Body of pancreas (tissue), 4 donors: ENCODE measurements around the gene CRNN.

Experiments
- POLR2A ChIP-seq, 3 donors: fragments of 450-650 bp; IDR thresholded peaks; one replicate each; pipeline ENCODE4 v1.6.1; 2016; ENCODE audit warnings: antibody characterized with exemption in 3 of 3, mild to moderate bottlenecking in 2 of 3
- TF ChIP-seq, protein P1 (sequence below), 7 experiments: fragments of 450-650 bp in 4 of 7; fragments of 200-600 bp in 3 of 7; sonication (generic) in 3 of 7; IDR thresholded peaks; one replicate each; pipeline ENCODE4 v1.5.1; 2016 to 2019; ENCODE audit warnings: antibody characterized with exemption in 7 of 7

DNA sequence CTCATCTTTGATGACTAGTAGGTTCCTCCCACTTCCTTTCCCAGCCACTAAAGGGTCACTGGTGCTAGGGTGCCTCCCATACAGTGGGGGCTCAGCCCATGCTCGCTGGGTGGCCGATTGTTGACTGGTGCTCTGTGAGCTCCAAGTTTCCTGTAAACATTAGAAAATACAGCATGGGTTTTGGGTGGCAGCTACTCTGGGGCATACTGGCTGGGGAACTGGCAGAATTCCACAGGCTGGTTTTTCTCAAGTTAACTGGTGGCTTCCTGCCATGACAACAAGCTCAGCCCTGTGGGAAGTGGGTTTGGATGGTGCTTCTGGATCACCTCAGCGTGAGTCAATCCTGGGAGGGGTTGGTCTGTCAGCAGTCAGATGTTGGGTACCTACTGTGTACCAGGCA is 28.7 kb upstream of the CRNN start:
- TF ChIP-seq, protein P1, sequence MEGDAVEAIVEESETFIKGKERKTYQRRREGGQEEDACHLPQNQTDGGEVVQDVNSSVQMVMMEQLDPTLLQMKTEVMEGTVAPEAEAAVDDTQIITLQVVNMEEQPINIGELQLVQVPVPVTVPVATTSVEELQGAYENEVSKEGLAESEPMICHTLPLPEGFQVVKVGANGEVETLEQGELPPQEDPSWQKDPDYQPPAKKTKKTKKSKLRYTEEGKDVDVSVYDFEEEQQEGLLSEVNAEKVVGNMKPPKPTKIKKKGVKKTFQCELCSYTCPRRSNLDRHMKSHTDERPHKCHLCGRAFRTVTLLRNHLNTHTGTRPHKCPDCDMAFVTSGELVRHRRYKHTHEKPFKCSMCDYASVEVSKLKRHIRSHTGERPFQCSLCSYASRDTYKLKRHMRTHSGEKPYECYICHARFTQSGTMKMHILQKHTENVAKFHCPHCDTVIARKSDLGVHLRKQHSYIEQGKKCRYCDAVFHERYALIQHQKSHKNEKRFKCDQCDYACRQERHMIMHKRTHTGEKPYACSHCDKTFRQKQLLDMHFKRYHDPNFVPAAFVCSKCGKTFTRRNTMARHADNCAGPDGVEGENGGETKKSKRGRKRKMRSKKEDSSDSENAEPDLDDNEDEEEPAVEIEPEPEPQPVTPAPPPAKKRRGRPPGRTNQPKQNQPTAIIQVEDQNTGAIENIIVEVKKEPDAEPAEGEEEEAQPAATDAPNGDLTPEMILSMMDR (IDR thresholded peaks at IDR 0.05): no peak
- no peak for TF ChIP-seq POLR2A (IDR thresholded peaks at IDR 0.05)
